NOMO-1 (cell line): Measurements from ENCODE around the gene CHIC2.
"Not testable (repeated sequence)": the region's sequence is repeated elsewhere in the genome, so short reads cannot be mapped to it uniquely, and the experiment has no call there.

ENCODE experiments used
- DNase-seq, 2 experiments: peaks; one replicate each; lab custom pipeline; 2025; ENCODE audit not compliant: unreplicated experiment in 2 of 2; lab: John Stamatoyannopoulos, UW

Gene CHIC2

DNA sequence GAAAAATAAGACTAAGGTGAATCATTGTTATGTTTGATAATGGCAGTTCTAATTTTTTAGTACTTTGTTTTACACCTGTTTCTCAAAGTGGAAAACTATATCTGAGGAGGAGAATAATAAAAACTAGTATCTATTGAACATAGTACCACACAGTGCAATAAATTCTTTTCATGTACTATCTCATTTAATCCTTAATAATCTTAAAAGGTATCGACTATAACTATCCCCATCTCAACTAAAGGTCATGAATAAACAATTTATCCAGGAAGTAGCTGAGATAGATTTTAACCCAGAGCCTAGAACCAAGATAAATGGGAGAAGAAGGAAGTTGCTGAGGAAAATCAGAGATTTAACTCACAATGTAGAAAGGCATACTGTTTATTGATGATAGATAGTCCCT lies 2.5 kb downstream of the CHIC2 start:
- DNase-seq = no peak

GRCh38 chr4:54061067-54061466 lies 3.3 kb downstream of the CHIC2 start:
- no peak for DNase-seq

DNA sequence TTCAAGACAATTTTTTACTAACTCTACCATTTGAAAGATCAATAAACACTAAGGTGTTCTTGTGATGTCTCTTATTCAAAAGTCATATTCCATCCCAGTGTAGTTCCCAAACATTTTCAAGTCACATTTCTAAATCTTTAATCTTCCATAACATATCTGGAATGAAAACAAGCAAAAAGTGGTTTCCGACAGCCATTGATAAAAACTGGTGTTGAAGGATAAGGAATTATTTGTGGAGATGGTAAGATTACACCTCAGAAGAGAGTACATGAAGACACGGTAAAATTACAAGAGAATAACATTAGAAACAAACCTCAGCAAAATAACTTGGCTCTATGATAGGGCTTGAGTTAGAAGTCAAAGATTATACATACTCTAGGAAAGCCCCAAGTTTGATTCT lies 4.3 kb downstream of the CHIC2 start:
- no peak for DNase-seq

GRCh38 chr4:54058171-54058570 lies 6.2 kb downstream of the CHIC2 start:
- DNase-seq = no peak

- DNase-seq = no peak
These were observed 8.0 kb downstream of the CHIC2 start for GRCh38 chr4:54056360-54056759.

- no peak for DNase-seq
These were observed 8.9 kb downstream of the CHIC2 start for GRCh38 chr4:54055494-54055893.

DNA sequence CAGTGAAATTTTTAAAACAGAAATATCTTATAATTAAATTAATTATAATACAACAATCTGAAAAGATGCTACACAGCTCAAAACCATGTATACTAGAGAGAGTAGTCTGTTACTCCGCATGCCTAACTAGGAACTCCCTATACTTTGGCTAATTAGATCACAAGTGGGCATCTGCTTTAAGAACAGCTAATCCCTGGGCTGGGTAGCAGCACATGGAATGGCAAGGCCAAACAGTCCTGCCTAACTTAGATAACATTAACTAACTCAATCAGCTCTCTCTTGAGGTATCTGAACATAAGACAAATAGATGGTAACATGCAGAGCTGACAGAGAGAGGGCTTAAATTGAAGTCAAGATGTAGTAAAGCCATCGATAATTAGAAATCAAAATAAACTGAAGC lies 9.9 kb downstream of the CHIC2 start:
- DNase-seq = no peak

- not testable (repeated sequence) for DNase-seq
These were observed 11.1 kb downstream of the CHIC2 start for GRCh38 chr4:54053322-54053721.

GRCh38 chr4:54050214-54050904 lies 14.0 kb downstream of the CHIC2 start:
- no peak for DNase-seq

- DNase-seq = not testable (repeated sequence)
These were observed 20.8 kb downstream of the CHIC2 start for GRCh38 chr4:54043630-54044029.

DNA sequence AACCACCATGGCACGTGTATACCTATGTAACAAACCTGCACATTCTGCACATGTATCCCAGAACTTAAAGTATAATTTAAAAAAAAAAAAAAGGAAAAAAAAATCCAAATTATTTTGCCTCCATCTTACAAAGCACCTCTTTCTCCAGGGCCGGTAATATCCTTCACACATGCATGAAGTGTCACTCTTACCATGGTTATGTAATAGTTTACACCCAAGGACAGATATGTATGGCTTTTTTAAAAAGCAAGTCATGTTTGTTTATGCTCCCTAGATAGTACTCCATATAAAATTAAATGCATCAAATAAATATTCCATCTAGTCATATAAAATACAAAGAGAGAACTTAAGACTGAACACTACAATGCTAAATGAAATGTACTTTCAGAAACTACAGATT lies 22.5 kb downstream of the CHIC2 start:
- DNase-seq = no peak

- no peak for DNase-seq
These were observed 23.3 kb downstream of the CHIC2 start for GRCh38 chr4:54041100-54041499.

- no peak for DNase-seq
These were observed 26.3 kb downstream of the CHIC2 start for GRCh38 chr4:54038056-54038455.

GRCh38 chr4:54036184-54036583 lies 28.2 kb downstream of the CHIC2 start:
- no peak for DNase-seq

DNA sequence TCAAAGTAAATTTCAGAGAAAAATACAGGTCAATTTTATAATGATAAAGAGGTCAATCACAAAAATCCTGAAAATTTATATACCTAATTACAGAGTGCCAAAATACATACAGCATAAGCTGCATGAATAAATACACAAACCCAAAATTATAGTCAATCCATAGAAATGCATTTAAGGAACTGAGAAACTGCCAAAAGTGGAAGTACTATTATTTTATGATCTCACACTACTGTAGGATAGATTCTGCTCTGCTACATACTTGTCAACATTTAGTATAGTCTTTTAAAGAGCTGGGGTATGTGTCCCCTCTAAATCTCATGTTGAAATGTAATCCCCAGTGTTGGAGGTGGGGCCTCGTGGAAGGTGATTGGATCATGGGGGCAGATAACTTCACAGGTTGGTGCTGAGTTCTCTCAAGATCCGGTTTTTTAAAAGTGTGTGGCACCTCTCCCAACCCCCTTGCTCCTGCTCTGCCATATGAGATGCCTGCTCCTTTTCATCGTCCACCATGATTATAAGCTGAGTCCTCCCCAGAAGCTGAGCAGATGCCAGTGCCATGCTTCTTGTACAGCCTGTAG lies 31.8 kb downstream of the CHIC2 start:
- peak; percentile 35 to 83 for DNase-seq

GRCh38 chr4:54027311-54027710 lies 37.1 kb downstream of the CHIC2 start:
- DNase-seq = no peak

GRCh38 chr4:54025582-54025981 lies 38.8 kb downstream of the CHIC2 start:
- DNase-seq = no peak

DNA sequence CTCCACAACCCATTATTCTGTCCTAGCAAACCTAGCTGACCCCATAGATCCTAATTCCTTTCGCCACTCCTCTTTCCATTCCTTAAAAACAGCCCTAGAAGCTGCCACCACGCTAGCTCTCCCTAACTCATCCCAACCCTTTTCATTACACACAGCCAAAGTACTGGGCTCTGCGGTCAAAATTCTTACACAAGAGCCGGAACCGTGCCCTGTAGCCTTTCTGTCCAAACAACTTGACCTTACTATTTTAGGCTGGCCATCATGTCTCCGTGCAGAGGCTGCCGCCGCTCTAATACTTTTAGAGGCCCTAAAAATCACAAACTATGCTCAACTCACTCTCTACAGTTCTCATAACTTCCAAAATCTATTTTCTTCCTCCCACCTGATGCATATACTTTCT lies 41.4 kb downstream of the CHIC2 start:
- not testable (repeated sequence) for DNase-seq

GRCh38 chr4:54017974-54018373 lies 46.4 kb downstream of the CHIC2 start:
- DNase-seq = no peak

DNA sequence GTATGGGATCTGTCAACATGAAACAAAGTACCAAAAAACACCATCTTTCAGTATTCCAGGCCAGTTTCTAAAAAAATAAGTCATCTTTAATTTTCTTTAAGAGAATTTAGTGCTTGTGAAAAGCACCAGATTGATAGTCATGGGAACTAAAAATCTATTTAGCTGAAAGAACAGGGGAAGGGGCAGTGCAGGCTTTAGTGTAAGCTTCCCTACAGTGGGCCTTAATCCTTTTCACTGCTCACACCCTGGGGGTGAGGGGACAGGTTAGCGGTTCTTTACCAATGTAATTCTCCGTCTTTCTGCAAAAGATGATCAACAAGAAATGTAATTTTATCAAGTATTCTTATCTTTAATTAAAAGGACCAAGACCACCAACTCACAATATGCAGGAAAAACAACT lies 47.1 kb downstream of the CHIC2 start:
- no peak for DNase-seq

GRCh38 chr4:54016504-54016903 lies 47.9 kb downstream of the CHIC2 start:
- no peak for DNase-seq

GRCh38 chr4:54015423-54016030 lies 48.9 kb downstream of the CHIC2 start:
- DNase-seq = no peak
